Activated CD4-positive, alpha-beta T cell treated with anti-CD3 and anti-CD28 coated beads for 4 hours (primary cell): ENCODE results near the gene NHERF1.

Experiments
- DNase-seq, 2 donors: peaks; one replicate each; pipeline ENCODE4 v3.0.0-alpha.2; 2020

The NHERF1 gene

DNA sequence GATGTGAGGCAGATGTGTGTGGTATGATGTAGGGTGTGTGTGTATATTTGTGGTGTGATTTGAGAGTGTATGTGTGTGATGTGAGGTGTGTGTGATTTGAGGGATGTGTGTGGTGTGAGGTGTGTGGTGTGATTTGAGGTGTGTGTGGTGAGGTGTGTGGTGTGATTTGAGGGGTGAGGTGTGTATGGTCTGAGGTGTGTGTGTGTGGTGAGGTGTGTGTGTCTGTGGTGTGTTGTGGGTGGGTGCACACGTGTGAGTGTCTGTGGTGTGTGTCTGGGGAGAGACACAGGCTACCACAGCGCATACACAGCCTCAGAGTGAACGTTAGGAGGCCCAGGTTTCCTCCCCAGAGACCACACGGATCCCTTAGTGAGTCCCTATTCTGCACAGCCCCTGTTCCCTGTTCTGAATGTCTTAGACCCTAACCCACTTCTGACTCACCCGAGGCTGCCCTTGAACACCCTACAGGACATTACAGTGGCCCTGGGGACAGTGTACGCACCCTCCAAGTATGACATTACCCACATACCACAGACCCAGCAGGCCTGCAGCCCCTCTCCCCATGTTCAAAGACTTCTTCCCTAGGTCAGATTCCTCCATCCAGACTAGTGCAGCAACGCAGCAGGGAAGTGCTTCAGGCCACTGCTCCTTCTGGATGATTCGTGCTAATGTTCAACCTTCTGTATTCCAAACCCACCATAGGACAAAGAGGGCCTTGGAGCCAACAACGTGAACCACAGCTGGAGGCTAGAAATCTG, 14.9 kb upstream of the NHERF1 start:
- no peak for DNase-seq

- DNase-seq: no peak
Observed at GRCh38 chr17:74734256-74734655, 14.2 kb upstream of the NHERF1 start.

DNA sequence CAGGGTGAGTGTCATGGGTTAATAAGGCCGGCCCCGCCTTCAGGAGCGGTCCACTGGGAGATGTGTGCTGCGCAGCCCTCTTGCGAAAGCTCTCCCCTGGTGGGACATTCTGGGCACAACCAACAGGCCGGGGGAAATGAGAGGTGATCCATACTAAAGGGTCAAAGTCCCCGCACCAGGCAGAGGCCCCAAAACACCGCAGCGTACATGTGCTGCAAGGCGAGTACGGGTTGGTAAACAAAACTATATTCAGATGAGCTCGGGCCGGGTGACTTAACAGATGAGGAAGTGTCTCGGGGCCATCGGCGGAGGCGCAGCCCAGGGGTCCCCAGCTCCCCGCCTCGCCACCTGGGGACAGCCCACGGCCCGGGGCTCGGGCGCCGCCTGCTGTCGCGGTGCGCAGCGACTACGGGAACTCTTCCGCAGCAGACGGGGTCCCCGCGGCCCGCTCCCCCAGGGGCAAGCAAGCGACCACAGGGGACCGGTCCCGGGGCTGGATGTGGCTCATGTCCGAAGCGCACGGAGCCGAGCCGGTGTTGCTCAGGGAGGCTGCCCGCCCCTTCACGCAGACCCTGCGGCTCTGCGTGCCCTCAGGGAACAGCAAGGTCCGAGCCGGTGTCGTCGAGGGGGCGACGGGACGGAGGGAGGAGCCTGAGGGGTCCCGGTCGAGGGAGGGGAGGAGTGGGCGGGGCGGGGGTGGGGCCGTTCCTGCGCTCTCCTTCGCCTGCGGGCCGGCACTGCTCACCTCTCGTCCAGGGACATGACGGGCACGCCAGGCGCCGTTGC, 11.7 kb upstream of the NHERF1 start, which contains the start of gene RAB37:
Gene RAB37 (plus strand): TSS at position 744 of the 786 bp plus-strand sequence. CDS start 17 bp downstream, at position 761.
- peak in 1 of 2 donors; percentile 36 for DNase-seq

DNA sequence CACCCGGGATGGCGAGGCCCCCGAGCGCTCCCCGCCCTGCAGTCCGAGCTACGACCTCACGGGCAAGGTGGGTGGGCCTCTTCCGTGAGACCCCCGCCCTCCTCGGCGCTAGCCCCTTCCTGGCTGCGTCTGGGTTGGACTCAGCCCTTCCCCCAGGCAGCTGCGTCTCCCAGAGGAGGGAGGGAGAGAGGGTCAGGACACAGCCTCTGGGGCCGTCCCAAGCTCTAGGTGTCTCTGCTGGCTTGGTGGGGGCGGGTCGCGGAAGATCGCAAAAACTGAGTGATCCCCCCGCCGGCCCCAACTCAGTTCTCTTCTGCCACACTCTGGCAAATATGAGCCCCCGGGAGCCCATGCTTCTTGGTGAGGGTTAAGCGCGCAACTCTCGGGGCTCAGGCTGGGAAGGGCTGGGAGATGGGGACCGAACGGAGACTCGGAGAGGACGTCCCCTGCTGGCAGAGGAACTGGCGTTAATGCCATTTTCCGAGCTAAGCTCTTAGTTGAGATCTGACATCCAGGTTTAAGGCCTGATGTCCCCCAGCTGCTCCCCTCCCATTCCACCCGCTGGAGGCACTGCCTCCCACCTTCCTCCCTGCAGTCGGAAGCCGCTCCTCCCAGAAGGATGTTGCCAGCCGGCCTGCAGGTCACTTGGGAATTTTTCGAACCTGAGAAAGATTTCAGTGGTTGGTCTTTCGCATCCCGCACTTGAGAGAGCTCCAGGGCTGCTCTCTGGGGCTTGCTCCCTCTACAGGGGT, 11.0 kb upstream of the NHERF1 start:
- DNase-seq: peak in 1 of 2 donors; percentile 39

- DNase-seq: peak; percentile 62 to 65
Observed at GRCh38 chr17:74738051-74738996, 10.1 kb upstream of the NHERF1 start.

DNA sequence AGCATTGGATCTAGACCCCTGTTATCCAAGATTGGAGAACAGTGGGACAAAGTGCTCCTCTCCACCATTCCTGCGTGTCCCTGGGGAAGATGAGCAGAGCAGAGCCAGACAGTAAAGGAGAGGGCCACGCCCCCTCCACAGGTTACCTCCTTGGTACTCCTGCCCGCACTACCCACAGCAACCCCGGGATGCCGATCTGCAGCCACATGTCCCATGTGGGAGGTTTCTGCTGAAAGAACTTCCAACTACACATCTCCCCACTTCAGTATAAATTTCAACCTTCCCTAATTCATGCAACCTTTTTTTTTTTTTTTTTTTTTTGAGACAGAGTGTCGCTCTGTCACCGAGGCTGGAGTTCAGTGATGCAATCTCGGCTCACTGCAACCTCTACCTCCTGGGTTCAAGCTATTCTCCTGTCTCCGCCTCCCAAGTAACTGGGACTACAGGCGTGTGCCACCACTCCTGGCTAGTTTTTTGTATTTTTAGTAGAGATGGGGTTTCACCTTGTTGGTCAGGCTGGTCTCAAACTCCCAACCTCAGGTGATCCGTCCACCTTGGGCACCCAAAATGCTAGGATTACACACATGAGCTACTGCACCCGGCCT, 9.1 kb upstream of the NHERF1 start:
- no peak for DNase-seq

DNA sequence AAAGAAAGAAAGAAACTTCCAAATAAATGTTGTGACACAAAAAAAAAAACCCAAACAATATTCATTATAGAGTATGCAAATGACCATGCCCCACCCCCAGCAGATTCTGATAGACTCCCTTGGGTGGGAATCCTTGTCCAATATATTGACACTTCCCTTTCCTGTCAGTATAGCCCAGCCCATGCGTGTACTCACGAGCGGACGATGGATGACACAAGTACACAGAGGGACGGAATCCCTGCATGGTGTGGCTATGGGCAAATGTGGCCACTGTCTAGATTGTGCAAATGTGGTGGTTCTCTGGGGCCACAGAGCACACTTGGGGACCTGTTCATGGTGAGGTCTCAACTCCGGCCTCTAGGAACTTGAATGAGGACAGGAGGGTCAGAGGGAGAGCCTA, 8.3 kb upstream of the NHERF1 start:
- no peak for DNase-seq

- no peak for DNase-seq
Observed at GRCh38 chr17:74740641-74741387, 7.6 kb upstream of the NHERF1 start.

GRCh38 chr17:74742153-74742515, 6.3 kb upstream of the NHERF1 start:
- DNase-seq: peak in 1 of 2 donors; percentile 33

DNA sequence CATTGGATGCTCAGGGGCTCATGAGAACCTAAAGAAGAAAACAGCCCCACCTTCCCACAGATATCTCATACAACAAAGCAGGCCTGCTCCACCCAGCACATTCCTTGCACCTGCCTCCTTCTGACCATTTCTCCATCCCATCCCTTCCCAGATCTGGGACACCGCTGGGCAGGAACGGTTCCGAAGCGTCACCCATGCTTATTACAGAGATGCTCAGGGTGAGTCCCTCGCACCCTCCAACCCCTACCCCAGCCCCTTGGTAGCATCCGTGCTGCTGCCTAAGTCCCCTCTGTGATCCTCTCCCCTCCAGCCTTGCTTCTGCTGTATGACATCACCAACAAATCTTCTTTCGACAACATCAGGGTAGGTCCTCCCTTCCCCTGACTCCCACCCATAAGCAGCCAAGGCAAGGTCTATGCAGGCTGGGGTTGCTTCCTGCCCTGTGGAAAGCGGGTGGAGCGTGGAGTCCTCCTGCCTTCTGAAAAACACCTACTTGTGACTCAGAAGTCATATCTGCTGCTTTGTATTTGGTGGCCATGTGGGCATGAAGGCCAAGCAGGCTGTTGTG, 5.4 kb upstream of the NHERF1 start:
- DNase-seq: no peak

DNA sequence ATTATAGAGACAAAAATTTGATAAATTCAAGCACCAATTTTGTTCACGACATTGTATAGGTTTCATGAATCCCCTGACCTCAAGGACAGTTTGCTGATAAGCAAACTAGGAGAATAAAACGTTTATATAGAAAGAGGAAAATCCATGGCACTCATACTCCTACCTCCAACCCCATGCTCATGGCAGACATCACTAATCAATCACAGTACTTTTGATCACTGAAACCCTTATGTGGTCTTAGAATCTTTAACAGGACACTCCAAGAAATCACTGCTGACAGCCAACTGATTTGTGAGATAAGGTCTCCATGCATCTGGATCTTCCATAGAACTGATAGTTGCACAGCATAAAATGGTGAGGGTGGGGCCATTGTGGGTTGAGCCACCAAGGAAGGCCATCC, 4.7 kb upstream of the NHERF1 start:
- DNase-seq: no peak

DNA sequence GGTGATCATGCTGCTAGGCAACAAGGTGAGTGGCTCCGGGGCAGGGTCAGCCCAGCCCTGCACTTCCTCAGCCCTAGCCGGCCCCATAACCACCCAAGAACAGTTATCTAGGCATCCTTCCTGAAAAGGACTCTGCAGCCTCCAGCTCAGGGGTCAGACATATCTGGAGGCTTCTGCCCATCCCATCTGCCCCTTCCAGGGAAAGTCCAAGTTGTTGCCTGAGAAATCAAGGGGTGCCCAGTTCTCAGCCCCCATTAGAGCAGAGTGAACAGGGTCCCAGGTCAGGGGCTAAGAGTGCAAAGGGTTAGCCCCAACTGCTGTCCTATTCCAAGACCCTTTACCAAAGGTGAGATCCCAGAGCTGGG, 4.1 kb upstream of the NHERF1 start:
- DNase-seq: no peak

- DNase-seq: peak; percentile 74 to 85
Observed at GRCh38 chr17:74744714-74745547, 3.5 kb upstream of the NHERF1 start.

GRCh38 chr17:74745548-74746177, 2.8 kb upstream of the NHERF1 start:
- no peak for DNase-seq

- DNase-seq: no peak
Observed at GRCh38 chr17:74746376-74746775, 2.1 kb upstream of the NHERF1 start.

DNA sequence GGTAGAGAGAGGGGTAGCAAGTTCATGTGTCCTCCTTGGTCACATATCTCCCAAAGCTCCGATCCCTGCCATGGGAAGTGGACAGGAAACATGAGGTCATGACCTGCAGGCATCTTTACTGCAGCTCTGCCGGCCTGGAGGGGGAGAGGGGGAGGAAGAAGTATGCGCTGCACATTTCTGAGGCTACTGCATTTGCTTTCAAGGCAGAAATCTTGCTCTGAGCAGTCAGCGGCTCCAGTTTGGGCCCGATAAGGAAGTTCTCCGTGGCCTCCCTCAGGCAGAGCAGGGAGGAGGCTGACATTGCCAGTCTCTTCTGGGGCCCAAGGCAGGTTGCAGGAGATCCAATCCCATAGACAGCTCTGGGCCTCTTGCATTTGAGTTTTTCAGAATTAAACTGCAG, 1.5 kb upstream of the NHERF1 start:
- DNase-seq: no peak

DNA sequence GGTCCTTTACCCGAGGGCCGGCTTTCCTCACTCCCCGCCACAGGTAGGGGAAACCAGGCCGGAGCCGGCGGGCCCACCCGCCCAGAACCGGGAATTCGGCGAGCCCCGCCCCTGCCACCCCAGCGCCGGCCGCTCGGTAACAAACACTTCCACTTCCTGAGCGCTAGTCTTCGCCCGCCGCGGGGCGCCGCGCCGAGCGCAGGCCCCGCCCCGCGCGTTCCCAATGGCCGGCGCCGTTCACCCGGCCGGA, 224 bp upstream of the NHERF1 start:
- DNase-seq: no peak

GRCh38 chr17:74749279-74750038, 1.0 kb downstream of the NHERF1 start:
- DNase-seq: peak in 1 of 2 donors; percentile 38

GRCh38 chr17:74750039-74750326, 1.6 kb downstream of the NHERF1 start:
- DNase-seq: no peak
